ENCODE data around the gene LRP8. TPM values are rescaled to one million over a fixed set of nuclear protein-coding genes. Genes with fewer than 3 reads are reported as not detected.

The LRP8 gene
- total RNA-seq, 1 experiment from 2014 or later, result 56.3 TPM

DNA sequence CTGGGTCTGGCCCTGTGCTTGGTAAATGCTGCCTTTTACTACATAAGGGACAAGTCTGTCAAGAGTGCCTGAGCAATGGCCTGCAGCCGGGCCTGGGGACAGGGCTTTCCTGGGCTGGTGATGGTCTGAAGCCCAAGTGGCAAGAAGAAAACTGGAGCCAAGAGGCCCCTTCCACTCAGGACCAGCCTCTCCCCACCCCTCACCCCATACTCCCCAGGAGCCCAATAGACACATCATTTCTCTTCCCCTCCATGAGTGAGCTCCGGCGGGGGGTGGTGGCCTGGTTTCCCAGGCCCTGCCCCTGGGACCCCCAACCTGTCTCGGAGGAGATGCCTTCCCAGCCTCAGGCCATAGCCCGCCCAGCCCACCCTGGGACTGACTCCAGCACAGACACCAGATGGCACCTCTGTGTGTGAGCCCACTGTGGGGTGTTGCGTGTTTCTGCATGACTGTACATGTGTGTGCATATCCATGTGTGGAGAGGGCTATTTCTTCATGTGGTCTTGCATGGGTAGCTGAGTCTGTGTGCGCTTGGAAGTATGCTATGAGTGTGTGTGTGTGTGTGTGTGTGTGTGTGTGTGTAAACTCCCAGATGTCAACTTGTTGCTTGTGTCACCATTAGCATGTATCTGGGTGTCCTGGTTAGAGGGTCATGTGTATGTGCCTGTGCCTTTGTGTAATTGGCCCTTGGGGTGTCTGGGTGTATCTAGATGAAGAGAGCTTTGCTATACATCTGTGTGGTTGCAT, 14.3 kb upstream of the LRP8 start:
- intact Hi-C loops (cut with micrococcal nuclease), result no loop called here
- H3K79me2 ChIP-seq (ENCODE audit: insufficient read depth, low read length), result no peaks in the 10 kb centered on the region
- H3K4me1 ChIP-seq (ENCODE audit: control insufficient read depth in 1 of 2, insufficient read depth in 2 of 2, low read length in 2 of 2), result no peaks in the 10 kb centered on the region
- no peaks in the 10 kb centered on the region for H3K27me3 ChIP-seq (ENCODE audit: insufficient read depth, low read length)
- no peaks in the 10 kb centered on the region for H3K9me3 ChIP-seq (ENCODE audit: control insufficient read depth in 1 of 2, insufficient read depth in 1 of 2, low read depth in 1 of 2, low read length in 2 of 2)
- DNase-seq (ENCODE audit: low read depth, low spot score), result no peak
- H3K4me2 ChIP-seq (ENCODE audit: low read length), result no peak overlapping the region
- no peaks in the 10 kb centered on the region for H4K20me1 ChIP-seq (ENCODE audit: insufficient read depth)
- ChIA-PET RAD21 (ENCODE audit: low non-redundant PET in 1 of 2, low total read pairs in 2 of 2, uncharacterized antibody in 2 of 2, unreplicated experiment in 2 of 2) (no interaction called here), CTCF (no interaction called here), POLR2A (no interaction called here)
- H3K9ac ChIP-seq (ENCODE audit: low read length), result no peak overlapping the region
- ATAC-seq, result no peak
- no peak for TF ChIP-seq SRF (IDR thresholded peaks at IDR 0.05; ENCODE audit: low read depth)
- no peak for TF ChIP-seq TCF7L2 (IDR thresholded peaks at IDR 0.05; ENCODE audit: borderline replicate concordance, extremely low read depth, insufficient read depth, insufficient read length)
- no peak for TF ChIP-seq CBX3 (IDR thresholded peaks at IDR 0.05; ENCODE audit: low read depth)
- TF ChIP-seq MAX (IDR thresholded peaks at IDR 0.05), result no peak
- TF ChIP-seq, protein P1, sequence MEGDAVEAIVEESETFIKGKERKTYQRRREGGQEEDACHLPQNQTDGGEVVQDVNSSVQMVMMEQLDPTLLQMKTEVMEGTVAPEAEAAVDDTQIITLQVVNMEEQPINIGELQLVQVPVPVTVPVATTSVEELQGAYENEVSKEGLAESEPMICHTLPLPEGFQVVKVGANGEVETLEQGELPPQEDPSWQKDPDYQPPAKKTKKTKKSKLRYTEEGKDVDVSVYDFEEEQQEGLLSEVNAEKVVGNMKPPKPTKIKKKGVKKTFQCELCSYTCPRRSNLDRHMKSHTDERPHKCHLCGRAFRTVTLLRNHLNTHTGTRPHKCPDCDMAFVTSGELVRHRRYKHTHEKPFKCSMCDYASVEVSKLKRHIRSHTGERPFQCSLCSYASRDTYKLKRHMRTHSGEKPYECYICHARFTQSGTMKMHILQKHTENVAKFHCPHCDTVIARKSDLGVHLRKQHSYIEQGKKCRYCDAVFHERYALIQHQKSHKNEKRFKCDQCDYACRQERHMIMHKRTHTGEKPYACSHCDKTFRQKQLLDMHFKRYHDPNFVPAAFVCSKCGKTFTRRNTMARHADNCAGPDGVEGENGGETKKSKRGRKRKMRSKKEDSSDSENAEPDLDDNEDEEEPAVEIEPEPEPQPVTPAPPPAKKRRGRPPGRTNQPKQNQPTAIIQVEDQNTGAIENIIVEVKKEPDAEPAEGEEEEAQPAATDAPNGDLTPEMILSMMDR (IDR thresholded peaks at IDR 0.05 in 2 of 3, conservative IDR thresholded peaks at IDR 0.05 in 1 of 3; ENCODE audit: borderline replicate concordance in 1 of 3, insufficient read depth in 1 of 3, low read depth in 2 of 3, low read length in 2 of 3), result no peak
- no peak for TF ChIP-seq SIN3A (IDR thresholded peaks at IDR 0.05; ENCODE audit: low read depth)
- TF ChIP-seq, protein P2, sequence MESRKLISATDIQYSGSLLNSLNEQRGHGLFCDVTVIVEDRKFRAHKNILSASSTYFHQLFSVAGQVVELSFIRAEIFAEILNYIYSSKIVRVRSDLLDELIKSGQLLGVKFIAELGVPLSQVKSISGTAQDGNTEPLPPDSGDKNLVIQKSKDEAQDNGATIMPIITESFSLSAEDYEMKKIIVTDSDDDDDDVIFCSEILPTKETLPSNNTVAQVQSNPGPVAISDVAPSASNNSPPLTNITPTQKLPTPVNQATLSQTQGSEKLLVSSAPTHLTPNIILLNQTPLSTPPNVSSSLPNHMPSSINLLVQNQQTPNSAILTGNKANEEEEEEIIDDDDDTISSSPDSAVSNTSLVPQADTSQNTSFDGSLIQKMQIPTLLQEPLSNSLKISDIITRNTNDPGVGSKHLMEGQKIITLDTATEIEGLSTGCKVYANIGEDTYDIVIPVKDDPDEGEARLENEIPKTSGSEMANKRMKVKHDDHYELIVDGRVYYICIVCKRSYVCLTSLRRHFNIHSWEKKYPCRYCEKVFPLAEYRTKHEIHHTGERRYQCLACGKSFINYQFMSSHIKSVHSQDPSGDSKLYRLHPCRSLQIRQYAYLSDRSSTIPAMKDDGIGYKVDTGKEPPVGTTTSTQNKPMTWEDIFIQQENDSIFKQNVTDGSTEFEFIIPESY (IDR thresholded peaks at IDR 0.05; ENCODE audit: extremely low read depth, insufficient replicate concordance, low read length), result no peak
- TF ChIP-seq REST (IDR thresholded peaks at IDR 0.05; ENCODE audit: low read depth), result no peak
- no peak for TF ChIP-seq EGR1 (IDR thresholded peaks at IDR 0.05; ENCODE audit: low read depth)
- no peak for TF ChIP-seq JUND (IDR thresholded peaks at IDR 0.05)
- TF ChIP-seq SP1 (IDR thresholded peaks at IDR 0.05; ENCODE audit: low read depth), result no peak
- TF ChIP-seq EZH2 (IDR thresholded peaks at IDR 0.05), result no peak
- TF ChIP-seq ELF1 (IDR thresholded peaks at IDR 0.05; ENCODE audit: borderline replicate concordance, low read depth), result no peak
- TF ChIP-seq ATF3 (IDR thresholded peaks at IDR 0.05), result no peak
- no peak for TF ChIP-seq POLR2AphosphoS5 (IDR thresholded peaks at IDR 0.05; ENCODE audit: low read depth, low read length)
- no peak for TF ChIP-seq ZNF274 (IDR thresholded peaks at IDR 0.05; ENCODE audit: low read depth, low read length)
- no peak for TF ChIP-seq EZH2phosphoT487 (IDR thresholded peaks at IDR 0.05; ENCODE audit: borderline replicate concordance)
- TF ChIP-seq ZFX (IDR thresholded peaks at IDR 0.05), result no peak
- H3K9me2 ChIP-seq (ENCODE audit: insufficient read depth), result no peaks in the 10 kb centered on the region
- no peaks in the 10 kb centered on the region for H3K36me3 ChIP-seq (ENCODE audit: control insufficient read depth in 1 of 2, insufficient read depth in 2 of 2, low read length in 2 of 2)
- H3K4me3 ChIP-seq (replicated peaks in 1 of 2; ENCODE audit: low read depth in 1 of 2, low read length in 2 of 2), result no peak overlapping the region
- BruUV-seq (replicated peaks), result no TSS peak
- H2AFZ ChIP-seq (ENCODE audit: low read depth, low read length, poor library complexity, severe bottlenecking), result no peak overlapping the region
- H3K27ac ChIP-seq (ENCODE audit: low read depth, low read length), result no peak overlapping the region
